ENCODE data around the gene TCTN3. TPM values are rescaled to one million over a fixed set of nuclear protein-coding genes. Genes with fewer than 3 reads are reported as not detected.
"Not testable (repeated sequence)": the region's sequence is repeated elsewhere in the genome, so short reads cannot be mapped to it uniquely, and the experiment has no call there.

TCTN3 gene
- total RNA-seq, 1 donor from 2014 or later: 44.3 TPM

- Mint-ChIP-seq H3K36me3 (ENCODE audit: low read depth, unreplicated experiment) (no peaks in the 10 kb centered on the region), H3K4me1 (ENCODE audit: low read depth, unreplicated experiment) (peaks cover 10% of the 10 kb centered on the region), H3K9me3 (ENCODE audit: unreplicated experiment) (peaks cover 4% of the 10 kb centered on the region), H3K27ac (ENCODE audit: unreplicated experiment) (peak overlapping the region; percentile 88), H3K4me3 (ENCODE audit: unreplicated experiment) (no peak overlapping the region), H3K27me3 (ENCODE audit: low read depth, unreplicated experiment) (no peaks in the 10 kb centered on the region)
- no peak for FAIRE-seq
- Histone ChIP-seq H3K27me3 (ENCODE audit: insufficient read depth, low read length) (no peaks in the 10 kb centered on the region), H3K4me2 (ENCODE audit: low read length) (peak overlapping the region; percentile 43), H3K79me2 (ENCODE audit: insufficient read depth, low read length) (no peaks in the 10 kb centered on the region), H3K36me3 (ENCODE audit: insufficient read depth, low read length) (no peaks in the 10 kb centered on the region), H3K9ac (ENCODE audit: low read length) (no peak overlapping the region), H3K4me3 (ENCODE audit: insufficient read depth, low read depth, low read length) (no peak overlapping the region), H4K20me1 (ENCODE audit: insufficient read depth, low read length) (no peaks in the 10 kb centered on the region), H3K4me1 (ENCODE audit: insufficient read depth, low read length) (peaks cover 16% of the 10 kb centered on the region), H3K27ac (ENCODE audit: low read depth, low read length) (peak overlapping the region; percentile 48), H3K9me3 (ENCODE audit: insufficient read depth, low read depth, low read length) (no peaks in the 10 kb centered on the region), H2AFZ (ENCODE audit: low read depth, low read length) (peak overlapping the region; percentile 41)
- DNase-seq (ENCODE audit: low read depth): peak; percentile 41
- TF ChIP-seq EZH2 (IDR thresholded peaks at IDR 0.05; ENCODE audit: insufficient read depth, low read length): no peak
- TF ChIP-seq CTCF (IDR thresholded peaks at IDR 0.05; ENCODE audit: insufficient read depth, low read depth, low read length): no peak
Measured at GRCh38 chr10:95742485-95742884, 48.8 kb upstream of the TCTN3 start.

- no peak for FAIRE-seq
- H3K27ac ChIP-seq (ENCODE audit: low read depth, low read length): peak overlapping the region; percentile 48
- H3K4me3 ChIP-seq (ENCODE audit: insufficient read depth, low read depth, low read length): no peak overlapping the region
- H3K4me1 ChIP-seq (ENCODE audit: insufficient read depth, low read length): peaks cover 16% of the 10 kb centered on the region
- peak overlapping the region; percentile 43 for H3K4me2 ChIP-seq (ENCODE audit: low read length)
- Mint-ChIP-seq H3K36me3 (ENCODE audit: low read depth, unreplicated experiment) (no peaks in the 10 kb centered on the region), H3K4me3 (ENCODE audit: unreplicated experiment) (no peak overlapping the region), H3K4me1 (ENCODE audit: low read depth, unreplicated experiment) (peaks cover 10% of the 10 kb centered on the region), H3K27ac (ENCODE audit: unreplicated experiment) (peak overlapping the region; percentile 88), H3K27me3 (ENCODE audit: low read depth, unreplicated experiment) (no peaks in the 10 kb centered on the region), H3K9me3 (ENCODE audit: unreplicated experiment) (peaks cover 6% of the 10 kb centered on the region)
- H3K79me2 ChIP-seq (ENCODE audit: insufficient read depth, low read length): no peaks in the 10 kb centered on the region
- no peak overlapping the region for H3K9ac ChIP-seq (ENCODE audit: low read length)
- H3K27me3 ChIP-seq (ENCODE audit: insufficient read depth, low read length): no peaks in the 10 kb centered on the region
- no peaks in the 10 kb centered on the region for H4K20me1 ChIP-seq (ENCODE audit: insufficient read depth, low read length)
- peak overlapping the region; percentile 41 for H2AFZ ChIP-seq (ENCODE audit: low read depth, low read length)
- no peaks in the 10 kb centered on the region for H3K9me3 ChIP-seq (ENCODE audit: insufficient read depth, low read depth, low read length)
- H3K36me3 ChIP-seq (ENCODE audit: insufficient read depth, low read length): no peaks in the 10 kb centered on the region
- DNase-seq (ENCODE audit: low read depth): peak; percentile 67
- TF ChIP-seq CTCF (IDR thresholded peaks at IDR 0.05; ENCODE audit: insufficient read depth, low read depth, low read length) (peak; percentile 31), EZH2 (IDR thresholded peaks at IDR 0.05; ENCODE audit: insufficient read depth, low read length) (no peak)
Measured at GRCh38 chr10:95741807-95742467, 48.2 kb upstream of the TCTN3 start.

GRCh38 chr10:95739056-95739455 is 45.3 kb upstream of the TCTN3 start:
- no peaks in the 10 kb centered on the region for H3K36me3 ChIP-seq (ENCODE audit: insufficient read depth, low read length)
- peaks cover 16% of the 10 kb centered on the region for H3K4me1 ChIP-seq (ENCODE audit: insufficient read depth, low read length)
- no peaks in the 10 kb centered on the region for H3K27me3 Mint-ChIP-seq (ENCODE audit: low read depth, unreplicated experiment)
- H3K79me2 ChIP-seq (ENCODE audit: insufficient read depth, low read length): no peaks in the 10 kb centered on the region
- H3K4me1 Mint-ChIP-seq (ENCODE audit: low read depth, unreplicated experiment): peaks cover 10% of the 10 kb centered on the region
- no peaks in the 10 kb centered on the region for H3K36me3 Mint-ChIP-seq (ENCODE audit: low read depth, unreplicated experiment)
- H3K4me3 Mint-ChIP-seq (ENCODE audit: unreplicated experiment): no peak overlapping the region
- H3K4me2 ChIP-seq (ENCODE audit: low read length): no peak overlapping the region
- peaks cover 4% of the 10 kb centered on the region for H3K9me3 Mint-ChIP-seq (ENCODE audit: unreplicated experiment)
- H3K4me3 ChIP-seq (ENCODE audit: insufficient read depth, low read depth, low read length): no peak overlapping the region
- H4K20me1 ChIP-seq (ENCODE audit: insufficient read depth, low read length): no peaks in the 10 kb centered on the region
- H3K27ac ChIP-seq (ENCODE audit: low read depth, low read length): no peak overlapping the region
- H3K27ac Mint-ChIP-seq (ENCODE audit: unreplicated experiment): no peak overlapping the region
- FAIRE-seq: no peak
- no peak overlapping the region for H3K9ac ChIP-seq (ENCODE audit: low read length)
- no peak for DNase-seq (ENCODE audit: low read depth)
- H3K9me3 ChIP-seq (ENCODE audit: insufficient read depth, low read depth, low read length): no peaks in the 10 kb centered on the region
- no peaks in the 10 kb centered on the region for H3K27me3 ChIP-seq (ENCODE audit: insufficient read depth, low read length)
- TF ChIP-seq CTCF (IDR thresholded peaks at IDR 0.05; ENCODE audit: insufficient read depth, low read depth, low read length) (no peak), EZH2 (IDR thresholded peaks at IDR 0.05; ENCODE audit: insufficient read depth, low read length) (no peak)
- no peak overlapping the region for H2AFZ ChIP-seq (ENCODE audit: low read depth, low read length)

- not testable (repeated sequence) for H4K20me1 ChIP-seq (ENCODE audit: insufficient read depth, low read length); H3K9me3 Mint-ChIP-seq (ENCODE audit: unreplicated experiment); H3K4me1 Mint-ChIP-seq (ENCODE audit: low read depth, unreplicated experiment); DNase-seq (ENCODE audit: low read depth); H3K27me3 ChIP-seq (ENCODE audit: insufficient read depth, low read length); FAIRE-seq; H3K79me2 ChIP-seq (ENCODE audit: insufficient read depth, low read length); H3K27ac Mint-ChIP-seq (ENCODE audit: unreplicated experiment); H3K36me3 Mint-ChIP-seq (ENCODE audit: low read depth, unreplicated experiment); H3K4me1 ChIP-seq (ENCODE audit: insufficient read depth, low read length); H2AFZ ChIP-seq (ENCODE audit: low read depth, low read length); H3K4me3 Mint-ChIP-seq (ENCODE audit: unreplicated experiment); H3K9ac ChIP-seq (ENCODE audit: low read length); H3K36me3 ChIP-seq (ENCODE audit: insufficient read depth, low read length); H3K9me3 ChIP-seq (ENCODE audit: insufficient read depth, low read depth, low read length); H3K27me3 Mint-ChIP-seq (ENCODE audit: low read depth, unreplicated experiment); H3K4me2 ChIP-seq (ENCODE audit: low read length); H3K27ac ChIP-seq (ENCODE audit: low read depth, low read length); H3K4me3 ChIP-seq (ENCODE audit: insufficient read depth, low read depth, low read length)
Measured at GRCh38 chr10:95732907-95733306, 39.2 kb upstream of the TCTN3 start.
